OCI-LY3 (cell line): ENCODE data around the gene AFDN.

ENCODE experiments used
- EZH2phosphoT487 ChIP-seq: fragments of 200-600 bp; shearing (Covaris generic); IDR thresholded peaks from 2 replicates; pipeline ENCODE4 v1.6.1; 2018; ENCODE audit warnings: antibody characterized with exemption, mixed run types, low read depth
- TF ChIP-seq, protein P1 (sequence below): fragments of 200-600, 300-600 bp; sonication (generic); IDR thresholded peaks from 2 replicates; pipeline ENCODE4 v1.5.1; 2014; ENCODE audit warnings: antibody characterized with exemption, low read length, low read depth

GRCh38 chr6:167918548-167919278 is 92.0 kb downstream of the AFDN start:
- TF ChIP-seq, protein P1, sequence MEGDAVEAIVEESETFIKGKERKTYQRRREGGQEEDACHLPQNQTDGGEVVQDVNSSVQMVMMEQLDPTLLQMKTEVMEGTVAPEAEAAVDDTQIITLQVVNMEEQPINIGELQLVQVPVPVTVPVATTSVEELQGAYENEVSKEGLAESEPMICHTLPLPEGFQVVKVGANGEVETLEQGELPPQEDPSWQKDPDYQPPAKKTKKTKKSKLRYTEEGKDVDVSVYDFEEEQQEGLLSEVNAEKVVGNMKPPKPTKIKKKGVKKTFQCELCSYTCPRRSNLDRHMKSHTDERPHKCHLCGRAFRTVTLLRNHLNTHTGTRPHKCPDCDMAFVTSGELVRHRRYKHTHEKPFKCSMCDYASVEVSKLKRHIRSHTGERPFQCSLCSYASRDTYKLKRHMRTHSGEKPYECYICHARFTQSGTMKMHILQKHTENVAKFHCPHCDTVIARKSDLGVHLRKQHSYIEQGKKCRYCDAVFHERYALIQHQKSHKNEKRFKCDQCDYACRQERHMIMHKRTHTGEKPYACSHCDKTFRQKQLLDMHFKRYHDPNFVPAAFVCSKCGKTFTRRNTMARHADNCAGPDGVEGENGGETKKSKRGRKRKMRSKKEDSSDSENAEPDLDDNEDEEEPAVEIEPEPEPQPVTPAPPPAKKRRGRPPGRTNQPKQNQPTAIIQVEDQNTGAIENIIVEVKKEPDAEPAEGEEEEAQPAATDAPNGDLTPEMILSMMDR, result no peak
- no peak for TF ChIP-seq EZH2phosphoT487
